Peyer's patch (tissue), 4 donors: Measurements from ENCODE around the gene DNAJB13. TPM values are rescaled to one million over a fixed set of nuclear protein-coding genes. Genes with fewer than 3 reads are reported as not detected.

ENCODE experiments used
- DNase-seq, 3 donors: peaks; one replicate each; pipeline ENCODE4 v3.0.0-alpha.2; 2017 to 2019
- H3K27ac ChIP-seq, 4 donors: fragments of 200-600 bp; sonication (generic); one replicate each; pipeline ENCODE4 v1.5.1; 2016 to 2019
- H3K27me3 ChIP-seq, 2 donors: fragments of 200-600 bp; sonication (generic); one replicate each; pipeline ENCODE4 v1.5.1; 2019
- H3K36me3 ChIP-seq, 3 donors: fragments of 200-600 bp; sonication (generic); one replicate each; pipeline ENCODE4 v1.5.1; 2016 to 2019
- H3K4me1 ChIP-seq, 4 donors: fragments of 200-600 bp; sonication (generic); one replicate each; pipeline ENCODE4 v1.5.1; 2016 to 2019
- H3K4me3 ChIP-seq, 4 donors: fragments of 200-600 bp; sonication (generic); 1 replicate in 3 of 4; 2 replicates in 1 of 4; pipeline ENCODE4 v1.5.1; 2016 to 2019; ENCODE audit warnings: mild to moderate bottlenecking in 1 of 4
- H3K9me3 ChIP-seq, 4 donors: fragments of 200-600 bp; sonication (generic); one replicate each; pipeline ENCODE4 v1.5.1; 2016 to 2019; ENCODE audit warnings: mild to moderate bottlenecking in 1 of 4
- CTCF ChIP-seq, 6 experiments: fragments of 450-650 bp in 4 of 6; fragments of 200-600 bp in 2 of 6; sonication (generic) in 1 of 6; IDR thresholded peaks; one replicate each; pipeline ENCODE4 v1.5.1; 2017 to 2019; ENCODE audit warnings: antibody characterized with exemption in 6 of 6, mild to moderate bottlenecking in 3 of 6, moderate library complexity in 1 of 6
- POLR2A ChIP-seq, 2 donors: fragments of 450-650 bp; IDR thresholded peaks; one replicate each; pipeline ENCODE4 v1.5.1; 2017; ENCODE audit warnings: antibody characterized with exemption in 2 of 2, mild to moderate bottlenecking in 2 of 2, moderate library complexity in 2 of 2
- total RNA-seq, 4 donors: library from RNA; depleted of rRNA; stranded (reverse); fragments of >200 nt; gene quantifications; one replicate each; pipeline ENCODE4 v1.1.0, GENCODE V29; 2016

DNAJB13 gene
- total RNA-seq, 4 donors from 2014 or later, result 0.54 to 4.4 TPM; not detected in 2

GRCh38 chr11:74017631-74018030 lies 66.8 kb downstream of the DNAJB13 start:
- Histone ChIP-seq H3K4me1 (peaks cover 0 to 26% (median 19%) of the 10 kb centered on the region in 4 donors), H3K27ac (peak overlapping the region; percentile 56 to 86 (median 72)), H3K4me3 (no peak overlapping the region), H3K27me3 (no peaks in the 10 kb centered on the region), H3K36me3 (no peaks in the 10 kb centered on the region), H3K9me3 (no peaks in the 10 kb centered on the region)
- TF ChIP-seq CTCF (IDR thresholded peaks at IDR 0.05), result no peak
- TF ChIP-seq POLR2A (IDR thresholded peaks at IDR 0.05), result no peak
- no peak for DNase-seq

DNA sequence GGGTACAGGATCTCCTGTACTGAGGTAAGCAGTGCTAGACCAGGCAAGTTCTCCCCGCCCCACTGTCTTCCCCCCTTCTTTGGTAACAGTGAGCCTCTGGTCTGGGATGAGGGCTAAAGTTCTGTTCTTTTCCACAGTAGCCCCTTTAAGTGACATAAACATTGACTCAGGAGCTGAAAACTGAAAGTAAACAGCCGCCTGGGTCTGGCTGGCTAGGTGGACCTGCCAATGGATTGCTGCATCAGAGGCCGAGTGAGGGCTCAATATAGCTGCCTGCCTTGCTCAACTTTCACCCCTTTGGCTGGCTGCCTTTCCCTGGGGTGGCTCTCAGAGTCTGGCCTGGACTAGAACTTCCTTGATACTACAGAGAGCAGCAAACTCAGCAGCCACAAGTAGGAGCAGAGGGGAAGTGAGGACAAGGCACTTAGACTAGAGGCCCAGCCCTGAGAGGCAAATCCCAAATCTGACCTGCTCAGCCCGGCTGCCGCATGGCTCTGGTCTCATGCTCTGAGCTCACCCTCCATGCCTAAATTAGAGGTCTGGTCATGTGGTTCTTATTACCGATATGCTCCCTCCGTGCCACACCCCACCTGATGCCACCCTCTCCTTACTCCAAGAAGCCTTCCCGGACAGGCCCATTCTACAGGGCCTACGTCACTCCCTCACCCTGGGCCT lies 67.6 kb downstream of the DNAJB13 start:
- Histone ChIP-seq H3K36me3 (no peaks in the 10 kb centered on the region), H3K4me1 (peaks cover 0 to 26% (median 19%) of the 10 kb centered on the region in 4 donors)
- DNase-seq, result peak; percentile 48 to 93 (median 86)

GRCh38 chr11:74019104-74019738 lies 68.4 kb downstream of the DNAJB13 start:
- Histone ChIP-seq H3K4me1 (peaks cover 0 to 26% (median 19%) of the 10 kb centered on the region in 4 donors), H3K4me3 (no peak overlapping the region), H3K9me3 (no peaks in the 10 kb centered on the region), H3K27me3 (no peaks in the 10 kb centered on the region), H3K27ac (peak overlapping the region; percentile 56 to 86 (median 78)), H3K36me3 (no peaks in the 10 kb centered on the region)
- DNase-seq, result no peak
- TF ChIP-seq POLR2A (IDR thresholded peaks at IDR 0.05), result no peak
- TF ChIP-seq CTCF (IDR thresholded peaks at IDR 0.05), result no peak

More for the DNA sequence above, 67.6 kb downstream of the DNAJB13 start:
- no peak for TF ChIP-seq CTCF (IDR thresholded peaks at IDR 0.05)
- no peak for TF ChIP-seq POLR2A (IDR thresholded peaks at IDR 0.05)
- H3K27me3 ChIP-seq, result no peaks in the 10 kb centered on the region
- H3K27ac ChIP-seq, result peak overlapping the region; percentile 56 to 86 (median 78)
- no peak overlapping the region for H3K4me3 ChIP-seq
- no peaks in the 10 kb centered on the region for H3K9me3 ChIP-seq

DNA sequence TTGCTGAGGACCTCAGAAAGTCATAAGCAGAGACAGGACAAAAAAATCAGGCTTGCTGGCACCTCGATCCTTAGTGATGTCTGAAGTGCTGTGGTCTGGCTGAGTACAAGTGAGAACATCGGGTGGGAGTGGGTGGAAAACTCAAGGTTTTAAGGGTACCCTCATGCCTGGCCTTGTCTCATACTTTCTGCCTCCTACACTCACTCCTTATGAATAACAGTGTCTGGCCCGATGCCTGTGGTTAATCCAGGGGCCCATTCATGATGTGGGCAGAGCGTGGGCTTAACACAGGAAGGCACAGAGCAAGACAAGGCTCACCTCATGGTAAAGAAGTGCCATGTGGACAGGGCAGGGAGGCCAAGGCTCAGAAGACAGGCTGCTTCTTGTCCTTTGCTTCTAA lies 69.0 kb downstream of the DNAJB13 start:
- H3K4me1 ChIP-seq, result peaks cover 0 to 26% (median 18%) of the 10 kb centered on the region in 4 donors
- H3K4me3 ChIP-seq, result no peak overlapping the region
- peak overlapping the region in 3 of 4 donors; percentile 72 to 86 (median 84) for H3K27ac ChIP-seq
- no peak for DNase-seq
- TF ChIP-seq POLR2A (IDR thresholded peaks at IDR 0.05) (no peak), CTCF (IDR thresholded peaks at IDR 0.05) (no peak)
- no peaks in the 10 kb centered on the region for H3K27me3 ChIP-seq
- H3K9me3 ChIP-seq, result no peaks in the 10 kb centered on the region
- H3K36me3 ChIP-seq, result no peaks in the 10 kb centered on the region

Other genes with a start within 250 kb of the DNAJB13 start
- gene RAB6A, start 190.0 kb upstream of the DNAJB13 start, total RNA-seq, result 100 to 1,000 TPM in 3 of 4 donors, 10 to 100 TPM in 1; 76.7 to 198 (median 182) TPM
- 10 to 100 TPM; 26.8 to 50.3 (median 33.3) TPM for gene MRPL48, start 163.2 kb upstream of the DNAJB13 start, total RNA-seq
- 100 to 1,000 TPM in 1 of 4 donors, 10 to 100 TPM in 3; 42.9 to 106 (median 87.8) TPM for gene COA4, start 74.2 kb upstream of the DNAJB13 start, total RNA-seq
- gene PAAF1, start 74.0 kb upstream of the DNAJB13 start, total RNA-seq, result 10 to 100 TPM; 16.6 to 18.2 (median 16.6) TPM
- gene UCP2, start 31.8 kb downstream of the DNAJB13 start, total RNA-seq, result 100 to 1,000 TPM in 1 of 4 donors, 10 to 100 TPM in 3; 10.7 to 180 (median 27.4) TPM
- gene UCP3, start 58.1 kb downstream of the DNAJB13 start, total RNA-seq, result 1 to 10 TPM in 3 of 4 donors, under 1 TPM in 1; 0.76 to 3.4 (median 2.2) TPM
- 10 to 100 TPM; 16.8 to 50.3 (median 29.0) TPM for gene C2CD3, start 220.0 kb downstream of the DNAJB13 start, total RNA-seq
- 10 to 100 TPM; 17.1 to 71.0 (median 29.7) TPM for gene PPME1, start 220.3 kb downstream of the DNAJB13 start, total RNA-seq